PFSK-1 (cell line): ENCODE results near the gene MRPL20.

Experiments
- FOXP2 ChIP-seq: optimal IDR thresholded peaks from 2 replicates; pipeline ENCODE3; 2011; ENCODE audit warnings: borderline replicate concordance, control low read depth, inconsistent platforms; ENCODE audit not compliant: insufficient read depth; ENCODE audit errors: extremely low read length, extremely low read depth
- POLR2AphosphoS5 ChIP-seq: IDR thresholded peaks from 2 replicates; pipeline ENCODE4 v1.6.1; 2012; ENCODE audit warnings: low read depth, mild to moderate bottlenecking, control low read depth, low read length, moderate library complexity
- REST ChIP-seq, 2 experiments: IDR thresholded peaks; 2 replicates each; pipeline versions ENCODE4 v1.6.1 to v1.8.0; 2011 to 2012; ENCODE audit warnings: low read depth in 2 of 2, low read length in 2 of 2, control low read depth in 1 of 2, inconsistent platforms in 1 of 2, mild to moderate bottlenecking in 1 of 2, moderate library complexity in 1 of 2; ENCODE audit not compliant: insufficient read depth in 1 of 2
- SIN3A ChIP-seq: IDR thresholded peaks from 2 replicates; pipeline ENCODE4 v1.6.1; 2012; ENCODE audit warnings: mild to moderate bottlenecking, low read length, moderate library complexity, borderline replicate concordance; ENCODE audit not compliant: insufficient read depth
- TAF1 ChIP-seq: IDR thresholded peaks from 2 replicates; pipeline ENCODE4 v1.6.1; 2012; ENCODE audit warnings: low read length, control low read depth, borderline replicate concordance; ENCODE audit not compliant: insufficient read depth

MRPL20 gene

GRCh38 chr1:1395166-1395565 is 11.9 kb downstream of the MRPL20 start:
- TF ChIP-seq FOXP2 (no peak), SIN3A (no peak), POLR2AphosphoS5 (no peak), TAF1 (no peak), REST (IDR thresholded peaks at IDR 0.05; ENCODE audit: insufficient read depth in 1 of 2, low read depth in 2 of 2, low read length in 2 of 2) (no peak)

- TF ChIP-seq POLR2AphosphoS5 (no peak), TAF1 (no peak), SIN3A (no peak)
Observed at GRCh38 chr1:1394116-1394515, 13.0 kb downstream of the MRPL20 start.

- TF ChIP-seq TAF1 (no peak), REST (IDR thresholded peaks at IDR 0.05; ENCODE audit: insufficient read depth in 1 of 2, low read depth in 2 of 2, low read length in 2 of 2) (no peak), POLR2AphosphoS5 (no peak), FOXP2 (no peak), SIN3A (no peak)
Observed at GRCh38 chr1:1393428-1393827, 13.7 kb downstream of the MRPL20 start.

- TF ChIP-seq FOXP2, result no peak
- TF ChIP-seq TAF1, result no peak
- no peak for TF ChIP-seq POLR2AphosphoS5
- no peak for TF ChIP-seq REST (IDR thresholded peaks at IDR 0.05; ENCODE audit: insufficient read depth in 1 of 2, low read depth in 2 of 2, low read length in 2 of 2)
- no peak for TF ChIP-seq SIN3A
Observed at GRCh38 chr1:1393014-1393413, 14.1 kb downstream of the MRPL20 start.

- TF ChIP-seq TAF1 (no peak), POLR2AphosphoS5 (no peak), REST (IDR thresholded peaks at IDR 0.05; ENCODE audit: insufficient read depth in 1 of 2, low read depth in 2 of 2, low read length in 2 of 2) (no peak), FOXP2 (no peak), SIN3A (no peak)
Observed at GRCh38 chr1:1391225-1391624, 15.9 kb downstream of the MRPL20 start.
